DOHH2 (cell line): ENCODE data around the gene APMAP.

Source experiments
- CTCF ChIP-seq: fragments of 200-600 bp; sonication (generic); IDR thresholded peaks from one replicate; pipeline ENCODE4 v1.5.1; 2014; ENCODE audit warnings: antibody characterized with exemption, mild to moderate bottlenecking, low read depth, low read length; ENCODE audit not compliant: poor library complexity, severe bottlenecking
- EZH2phosphoT487 ChIP-seq: fragments of 200-600 bp; sonication (generic); IDR thresholded peaks from 2 replicates; pipeline ENCODE4 v1.6.1; 2017; ENCODE audit warnings: borderline replicate concordance, mild to moderate bottlenecking, antibody characterized with exemption, low read length, moderate library complexity, mixed read lengths

- TF ChIP-seq CTCF (no peak), EZH2phosphoT487 (no peak)
These were observed 10.8 kb downstream of the APMAP start for GRCh38 chr20:24981790-24982189.
